Measurements from ENCODE around the gene USH2A.

Gene USH2A

GRCh38 chr1:215748431-215748830 lies 674.8 kb downstream of the USH2A start:
- TF ChIP-seq CTCF (IDR thresholded peaks at IDR 0.05), result no peak

DNA sequence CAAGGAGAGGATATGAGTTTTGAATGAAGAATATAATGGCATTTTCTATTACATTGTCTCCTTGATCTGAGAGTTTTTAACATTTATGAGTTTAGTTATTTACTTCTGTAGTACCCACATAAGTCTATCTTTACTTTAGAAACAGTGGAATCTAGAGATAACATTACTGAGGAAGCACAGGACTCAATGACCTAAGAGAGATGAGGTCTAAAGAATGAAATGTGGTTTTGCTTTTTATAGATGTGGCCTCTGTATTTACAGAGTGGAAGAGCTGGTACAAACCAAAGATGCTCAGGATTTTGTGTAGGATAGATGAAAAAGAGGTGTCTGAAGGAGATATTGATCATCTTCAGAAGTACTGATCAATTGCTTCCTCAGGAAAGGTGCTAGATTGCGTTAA lies 678.8 kb downstream of the USH2A start:
- H3K4me3 ChIP-seq, result no peak overlapping the region
- H3K27ac ChIP-seq, result no peak overlapping the region
- TF ChIP-seq CTCF (IDR thresholded peaks at IDR 0.05), result no peak
- no peak for DNase-seq (ENCODE audit: low spot score)

More at GRCh38 chr1:215748431-215748830, 674.8 kb downstream of the USH2A start:
- H3K4me3 ChIP-seq, result no peak overlapping the region
- DNase-seq (ENCODE audit: low spot score), result no peak
- no peak overlapping the region for H3K27ac ChIP-seq

- no peak overlapping the region for H3K4me3 ChIP-seq
- H3K27ac ChIP-seq, result no peak overlapping the region
- DNase-seq (ENCODE audit: low spot score), result no peak
- TF ChIP-seq CTCF (IDR thresholded peaks at IDR 0.05), result no peak
Measured at GRCh38 chr1:215739025-215739424, 684.2 kb downstream of the USH2A start.

DNA sequence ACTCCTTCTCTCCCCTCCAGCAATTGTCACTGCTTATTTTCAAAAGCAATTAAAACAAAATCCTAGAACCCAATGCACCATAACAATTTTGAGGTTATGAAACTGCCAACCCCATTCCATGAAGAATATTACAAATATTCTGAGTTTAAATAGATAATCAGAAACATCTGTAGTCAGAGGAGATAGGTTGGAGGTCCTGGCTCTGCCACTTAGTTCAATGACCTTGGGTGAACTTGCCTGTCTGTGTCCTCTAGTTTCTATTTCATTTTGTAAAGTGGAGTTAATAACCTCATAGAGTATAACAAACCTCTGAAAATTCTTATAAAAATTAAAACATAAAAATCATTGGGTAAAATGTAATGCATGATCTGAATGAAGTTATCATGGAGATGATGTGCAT lies 691.5 kb downstream of the USH2A start:
- Histone ChIP-seq H3K27ac (no peak overlapping the region), H3K4me3 (no peak overlapping the region)
- no peak for TF ChIP-seq CTCF (IDR thresholded peaks at IDR 0.05)
- no peak for DNase-seq (ENCODE audit: low spot score)

DNA sequence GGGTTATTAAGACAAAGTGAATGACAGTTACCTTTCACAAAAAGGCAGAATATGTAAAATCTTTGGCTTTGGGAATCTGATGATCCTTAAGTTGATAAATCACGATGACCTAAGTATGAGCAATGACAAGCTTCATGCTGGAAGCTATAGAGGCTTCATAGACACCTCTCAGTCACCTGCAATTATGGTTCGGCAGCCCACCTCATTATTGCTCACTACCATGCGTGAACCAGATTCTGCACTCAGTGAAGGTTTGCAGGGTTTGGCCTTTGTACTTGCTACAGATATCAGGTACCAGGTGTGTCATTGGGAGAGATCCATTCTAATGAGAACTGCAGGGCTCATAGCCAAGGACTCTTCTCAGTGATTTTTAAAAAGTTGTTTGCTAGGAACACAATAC lies 692.6 kb downstream of the USH2A start:
- Histone ChIP-seq H3K27ac (no peak overlapping the region), H3K4me3 (no peak overlapping the region)
- no peak for TF ChIP-seq CTCF (IDR thresholded peaks at IDR 0.05)
- DNase-seq (ENCODE audit: low spot score), result no peak

DNA sequence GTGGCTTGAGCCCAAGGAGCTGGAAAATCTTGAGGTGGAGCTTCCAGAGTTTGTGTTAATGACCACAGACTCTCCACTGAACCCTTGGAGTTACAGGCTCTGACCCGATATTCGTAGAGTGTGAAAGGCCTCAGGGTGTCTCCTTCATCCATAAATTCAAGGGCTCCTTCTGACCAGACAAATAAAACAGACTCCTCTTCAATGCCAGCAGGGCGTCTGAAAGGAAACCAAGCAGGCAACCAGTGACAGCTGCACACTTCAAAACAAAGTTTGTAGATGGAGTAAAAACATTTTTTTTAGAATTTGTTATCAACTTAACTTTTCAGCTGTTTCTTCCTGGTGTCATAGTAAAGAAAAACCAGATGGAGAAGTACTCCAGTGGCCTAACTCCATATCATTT lies 695.1 kb downstream of the USH2A start:
- H3K27ac ChIP-seq, result no peak overlapping the region
- no peak for DNase-seq (ENCODE audit: low spot score)
- TF ChIP-seq CTCF (IDR thresholded peaks at IDR 0.05), result no peak
- no peak overlapping the region for H3K4me3 ChIP-seq

DNA sequence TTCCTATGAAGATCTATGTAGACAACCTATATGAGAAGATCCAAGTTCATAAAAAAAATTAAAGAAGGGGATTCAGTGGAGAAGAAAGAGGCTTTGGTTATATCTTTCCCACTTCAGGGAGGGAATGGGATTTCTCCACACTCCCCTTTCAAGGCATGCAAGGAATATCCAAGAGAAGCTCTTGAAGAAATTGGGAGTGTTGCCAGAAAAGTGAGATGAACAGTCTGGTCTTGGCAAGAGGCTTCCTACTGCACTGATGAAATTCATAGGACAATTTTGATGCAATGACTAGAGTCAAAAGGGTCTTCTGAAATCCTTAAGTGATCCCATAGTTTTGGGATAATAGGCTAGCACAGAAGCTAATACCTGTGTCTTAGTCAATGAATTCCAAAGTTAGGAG lies 703.1 kb downstream of the USH2A start:
- H3K4me3 ChIP-seq, result no peak overlapping the region
- H3K27ac ChIP-seq, result no peak overlapping the region
- no peak for TF ChIP-seq CTCF (IDR thresholded peaks at IDR 0.05)
- no peak for DNase-seq (ENCODE audit: low spot score)

Measured in coronary artery (tissue), 2 donors.